ENCODE measurements around the gene RFFL.

RFFL gene

DNA sequence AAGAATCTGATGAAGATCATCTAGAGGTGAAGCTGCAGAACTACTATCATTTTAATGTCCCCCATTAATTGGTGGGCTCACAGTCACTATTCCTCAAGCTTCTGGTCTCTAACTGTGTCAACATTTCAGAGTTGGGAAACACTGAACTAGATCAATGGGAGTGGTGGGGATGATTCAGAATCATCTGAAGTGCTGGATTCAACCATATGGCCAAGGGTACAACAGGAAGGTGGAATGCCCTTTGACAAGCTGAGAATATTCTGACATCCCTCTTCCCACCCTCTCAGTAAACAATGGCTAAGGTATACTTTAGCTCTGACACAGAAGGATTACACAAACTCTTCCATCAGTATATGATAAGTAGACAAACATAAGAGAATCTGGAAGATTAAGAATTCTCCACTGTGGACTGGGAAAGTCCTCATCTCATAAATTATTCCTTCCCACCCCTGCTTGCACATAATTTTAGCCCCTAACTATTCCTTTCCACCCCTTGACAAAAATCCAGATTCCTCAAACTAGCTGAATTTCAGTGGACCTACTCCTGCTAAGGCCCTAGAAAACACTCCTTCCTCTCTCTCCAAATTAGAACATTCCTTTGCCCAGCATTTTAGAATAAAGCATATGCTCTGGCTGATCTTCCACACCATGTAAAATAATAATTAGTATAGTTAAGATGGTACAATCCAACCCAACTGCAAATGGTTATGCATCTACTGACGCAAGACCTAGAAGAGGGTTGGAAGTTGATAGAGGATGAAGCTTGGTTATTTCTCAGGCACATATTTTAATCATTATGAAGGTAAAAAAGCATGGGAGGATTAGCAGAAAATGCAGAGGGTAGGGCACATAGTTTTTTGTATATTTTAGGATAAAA lies 16.3 kb upstream of the RFFL start:
- no peak for DNase-seq

DNA sequence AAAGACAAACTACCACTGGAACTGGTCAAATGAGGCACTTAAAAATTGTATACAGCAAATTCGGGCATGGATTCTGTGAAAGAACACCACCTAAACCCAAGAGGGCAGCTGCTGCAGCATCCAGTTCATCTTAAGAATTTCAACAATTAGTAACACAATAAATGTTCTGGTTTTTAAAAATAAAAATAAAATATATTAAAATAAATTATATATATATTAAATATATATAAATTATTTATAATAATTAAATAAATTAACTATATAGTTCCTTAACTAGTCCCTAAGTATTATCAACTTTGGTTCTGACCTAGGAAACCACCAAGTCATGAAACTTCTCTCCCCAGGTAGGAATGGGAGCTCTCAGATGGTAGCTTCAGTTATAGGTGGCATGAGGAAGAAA lies 13.4 kb upstream of the RFFL start:
- no peak for DNase-seq

DNA sequence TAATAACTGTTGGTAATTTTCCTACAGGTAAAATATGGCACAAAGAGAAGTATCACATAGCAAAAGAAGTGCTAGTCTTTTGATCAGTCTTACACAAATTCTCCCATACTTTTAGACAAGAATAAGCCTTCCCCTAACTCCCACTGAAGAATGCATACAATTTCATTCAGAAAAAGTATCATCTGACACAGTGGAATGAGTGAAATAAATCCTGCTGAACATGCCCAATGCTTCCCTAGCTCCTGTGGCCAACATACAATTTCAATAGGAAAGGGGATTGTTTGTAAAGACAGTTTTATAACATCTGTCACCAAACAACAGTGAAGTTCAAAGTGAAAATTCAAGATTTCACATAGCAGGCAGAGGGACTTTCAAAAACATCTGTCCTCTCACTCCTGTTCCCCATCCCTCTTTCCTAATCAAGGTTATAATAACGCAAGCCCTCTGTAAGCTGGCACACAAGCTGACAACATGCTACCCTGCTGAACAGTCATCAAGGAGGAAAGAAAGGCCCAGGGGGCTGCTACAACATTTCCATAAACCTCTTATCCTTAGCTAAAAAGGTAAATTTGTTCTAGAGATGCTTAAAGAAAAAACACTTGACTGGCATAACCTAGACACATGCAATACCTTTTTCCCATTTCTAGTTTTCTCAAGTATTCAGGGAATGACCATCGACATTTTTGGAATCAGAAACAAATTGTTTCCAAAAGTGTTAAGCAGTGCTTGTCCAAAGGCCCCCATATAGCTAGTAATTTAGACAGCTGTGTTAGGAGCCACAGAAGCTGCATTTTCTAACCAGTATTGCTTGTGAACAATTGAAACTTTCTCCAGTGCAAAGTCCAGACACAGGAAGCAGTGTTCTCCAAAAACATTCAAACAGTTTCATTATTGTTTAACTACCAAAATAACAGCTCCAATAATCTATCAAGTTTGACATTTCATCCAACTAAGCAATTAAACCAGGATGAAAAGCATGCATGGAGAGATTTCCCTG lies 11.5 kb upstream of the RFFL start:
- DNase-seq, result no peak

DNA sequence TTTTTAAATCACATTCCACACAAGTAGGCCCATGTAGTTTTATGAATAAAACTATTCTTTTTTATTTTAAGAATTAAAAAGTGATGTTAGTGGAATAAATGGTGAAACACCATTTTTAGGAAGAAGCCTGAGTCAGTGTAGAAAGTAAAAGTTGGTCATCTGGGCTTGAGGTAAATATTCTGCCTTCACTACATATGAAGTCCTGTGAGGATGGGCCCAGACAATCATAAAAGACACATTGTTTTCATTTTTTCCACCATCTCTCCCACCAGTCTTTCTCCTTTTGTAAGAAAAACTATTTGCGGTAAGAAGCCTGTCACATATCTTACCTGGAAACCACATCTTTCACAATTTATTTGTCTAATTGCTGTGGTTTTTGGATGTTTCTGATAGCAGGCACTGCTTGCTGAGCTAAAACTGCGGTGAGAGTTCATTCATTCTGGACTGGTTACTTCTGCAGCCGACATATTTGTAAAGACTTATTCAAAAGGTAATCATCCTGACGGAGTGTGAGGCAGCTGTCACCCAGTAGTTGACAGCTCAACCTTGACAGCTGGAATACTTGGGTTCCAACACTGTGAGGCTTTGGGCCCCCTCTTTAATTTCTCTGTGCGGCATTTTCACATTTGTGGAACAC lies 10.6 kb upstream of the RFFL start:
- DNase-seq, result no peak

DNA sequence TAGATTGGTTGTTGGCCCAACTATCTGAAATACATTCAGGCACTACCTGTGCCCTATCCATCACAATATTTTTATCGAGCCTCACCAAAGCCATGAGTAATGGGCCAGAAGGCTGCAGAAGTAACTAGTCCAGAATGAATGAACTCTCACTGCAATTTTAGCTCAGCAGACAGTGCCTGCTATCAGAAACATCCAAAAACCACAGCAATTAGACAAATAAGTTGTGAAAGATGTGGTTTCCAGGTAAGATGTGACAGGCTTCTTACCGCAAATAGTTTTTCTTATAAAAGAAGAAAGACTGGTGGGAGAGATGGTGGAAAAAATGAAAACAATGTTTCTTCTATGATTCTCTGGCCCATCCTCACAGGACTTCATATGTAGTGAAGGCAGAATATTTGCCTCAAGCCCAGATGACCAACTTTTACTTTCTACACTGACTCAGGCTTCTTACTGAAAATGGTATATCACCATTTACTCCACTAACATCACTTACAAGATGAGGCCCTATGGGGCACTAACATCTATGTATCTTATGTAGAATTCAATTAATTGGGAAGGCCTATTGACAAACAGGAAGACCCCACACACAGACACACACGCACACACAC lies 9.8 kb upstream of the RFFL start:
- DNase-seq, result peak in 1 of 2 donors; percentile 20

DNA sequence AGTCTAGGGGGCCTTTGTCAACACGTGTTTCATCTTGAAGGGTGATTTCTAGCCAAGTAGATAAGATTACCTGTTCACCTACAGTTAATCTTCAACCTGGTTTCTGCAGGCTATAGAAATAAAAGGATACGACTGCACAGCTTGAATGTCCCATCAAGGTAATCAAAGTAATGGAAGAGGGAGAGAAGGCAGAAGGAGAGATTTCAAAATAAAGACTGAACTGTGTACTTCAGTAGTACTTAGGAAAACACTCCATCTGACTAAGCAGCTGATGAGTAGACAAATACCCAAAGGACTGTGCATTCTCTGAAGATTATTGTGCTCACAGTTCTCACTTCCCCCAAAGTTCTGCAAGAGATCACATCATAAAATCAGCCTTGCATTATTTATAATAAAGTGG lies 5.8 kb upstream of the RFFL start:
- DNase-seq, result no peak

DNA sequence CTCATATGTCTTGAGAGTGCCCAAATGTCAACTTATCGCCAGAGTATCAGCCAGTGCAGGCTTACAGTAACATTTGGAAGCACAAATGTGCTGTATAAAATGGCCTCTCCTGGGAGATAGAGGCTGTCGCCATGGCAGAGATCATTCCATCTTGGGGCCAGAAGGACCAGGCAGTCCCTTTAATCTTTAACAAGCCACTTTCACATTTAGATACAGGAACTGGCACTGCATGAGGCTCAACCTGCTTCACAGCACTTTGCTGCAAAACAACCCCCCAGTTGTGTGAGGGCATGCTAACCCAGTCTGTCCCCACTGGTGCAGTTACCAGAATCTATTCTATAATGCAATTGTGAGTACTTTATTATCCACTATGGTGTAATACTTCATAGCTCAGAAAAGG lies 4.7 kb upstream of the RFFL start:
- no peak for DNase-seq

DNA sequence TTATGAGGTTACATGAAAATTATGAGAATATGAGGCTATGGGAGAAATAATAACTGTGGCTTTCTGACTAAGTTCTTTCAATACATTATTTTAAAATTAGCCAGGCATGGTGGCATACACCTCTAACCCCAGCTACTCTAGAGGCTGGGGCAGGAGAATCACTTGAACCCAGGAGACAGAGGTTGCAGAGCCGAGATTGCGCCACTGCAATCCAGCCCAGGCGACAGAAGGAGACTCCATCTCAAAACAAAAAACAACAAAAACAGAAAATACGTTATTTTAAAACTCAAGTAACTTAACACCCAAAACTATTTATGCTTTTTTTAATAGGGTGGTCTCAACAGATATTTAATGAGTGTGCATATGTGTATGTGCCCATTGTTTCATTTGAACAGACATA lies 2.4 kb upstream of the RFFL start:
- no peak for DNase-seq

DNA sequence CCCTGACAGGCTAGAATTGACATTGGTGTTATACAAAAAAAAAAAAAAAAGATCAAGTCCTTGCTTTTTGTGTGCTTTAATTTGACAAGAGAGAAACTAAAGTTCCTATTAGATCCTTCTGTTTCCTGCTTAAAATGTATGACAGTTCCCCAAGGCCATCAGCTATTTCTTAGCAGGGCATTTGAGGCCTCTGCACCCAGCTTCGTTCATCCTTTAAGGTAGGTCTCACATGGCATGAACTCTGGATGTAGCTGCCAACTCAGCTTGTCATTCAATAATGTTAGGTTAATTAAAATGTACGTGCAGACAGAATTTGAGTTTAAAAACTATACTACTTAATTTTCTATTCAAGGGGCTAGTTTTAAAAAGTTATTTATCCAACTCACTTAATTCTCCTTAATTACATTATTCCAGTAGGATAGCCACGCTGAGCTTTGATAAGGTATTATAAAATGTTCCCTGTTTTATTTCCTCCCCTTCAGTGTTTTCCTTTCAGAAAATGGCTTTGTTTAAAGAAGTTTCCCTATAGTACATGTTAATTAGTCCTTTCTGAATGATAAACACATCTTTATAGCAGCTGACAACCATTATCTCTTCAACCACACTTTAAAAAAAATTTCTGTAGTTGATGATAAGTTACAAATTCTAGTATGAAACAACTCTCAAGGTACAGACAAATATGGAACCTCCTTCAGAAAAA lies 1.2 kb upstream of the RFFL start:
- DNase-seq, result no peak

DNA sequence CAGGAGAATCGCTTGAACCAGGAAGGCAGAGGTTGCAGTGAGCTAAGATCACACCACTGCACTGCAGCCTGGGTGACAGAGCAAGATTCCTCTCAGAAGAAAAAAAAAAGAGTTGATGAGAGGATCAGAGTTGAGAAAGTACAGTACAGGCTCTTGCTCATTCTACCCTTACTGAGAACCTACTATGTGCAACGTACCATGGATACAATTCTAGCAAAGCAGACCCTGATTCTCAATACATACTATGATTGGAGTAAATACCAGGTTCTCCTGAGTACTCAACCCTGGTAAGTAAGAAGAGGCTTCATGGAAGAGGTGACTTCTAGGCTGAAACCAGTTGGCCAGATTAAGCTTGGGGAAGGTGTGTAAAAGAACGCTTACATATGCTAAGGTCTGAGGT lies 1.2 kb downstream of the RFFL start:
- no peak for DNase-seq

DNA sequence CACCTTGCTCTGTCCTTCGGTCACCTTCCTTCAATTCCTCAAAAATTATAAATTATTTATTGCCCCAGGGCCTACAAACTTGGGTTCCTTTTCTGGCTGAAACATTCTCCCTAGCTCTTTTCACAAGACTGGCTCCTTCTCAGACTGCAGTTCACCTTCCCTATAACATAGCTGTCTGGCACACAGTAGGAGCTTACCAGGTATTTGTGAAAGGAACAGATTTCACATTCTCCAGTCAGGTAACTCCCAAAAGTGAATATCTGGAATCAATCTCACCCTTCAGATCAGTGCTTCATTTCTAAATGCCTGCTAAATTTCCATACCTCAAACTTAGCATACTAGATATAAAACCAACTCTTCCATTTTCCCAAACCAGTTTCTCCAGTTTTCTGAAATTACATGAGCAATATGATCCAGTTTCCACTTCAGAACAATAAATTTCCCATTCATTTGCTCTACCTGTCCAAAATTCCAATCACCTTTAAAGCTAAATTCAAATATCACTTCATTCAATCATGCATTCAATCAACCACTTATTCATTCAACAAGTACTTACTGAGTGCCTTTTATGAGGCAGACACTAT lies 6.1 kb downstream of the RFFL start:
- no peak for DNase-seq

DNA sequence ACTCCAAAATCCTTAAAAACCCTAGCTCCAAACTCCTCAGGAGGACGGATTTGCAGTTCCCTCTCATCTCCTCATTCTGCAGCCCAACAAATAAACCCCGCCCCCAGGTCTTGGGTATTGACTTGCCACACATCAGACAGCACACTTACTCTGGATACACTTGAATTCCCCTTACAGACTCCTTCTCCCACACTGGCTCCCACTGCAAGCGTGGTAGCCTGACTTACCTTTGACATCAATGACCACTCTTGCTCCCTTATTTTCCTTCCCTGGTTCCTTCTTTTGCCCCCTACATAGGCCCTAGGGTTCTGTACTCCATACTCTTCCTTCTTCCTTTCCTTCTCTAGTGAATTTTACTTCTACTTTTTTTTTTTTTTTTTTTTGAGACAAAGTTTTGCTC lies 7.5 kb downstream of the RFFL start:
- no peak for DNase-seq

DNA sequence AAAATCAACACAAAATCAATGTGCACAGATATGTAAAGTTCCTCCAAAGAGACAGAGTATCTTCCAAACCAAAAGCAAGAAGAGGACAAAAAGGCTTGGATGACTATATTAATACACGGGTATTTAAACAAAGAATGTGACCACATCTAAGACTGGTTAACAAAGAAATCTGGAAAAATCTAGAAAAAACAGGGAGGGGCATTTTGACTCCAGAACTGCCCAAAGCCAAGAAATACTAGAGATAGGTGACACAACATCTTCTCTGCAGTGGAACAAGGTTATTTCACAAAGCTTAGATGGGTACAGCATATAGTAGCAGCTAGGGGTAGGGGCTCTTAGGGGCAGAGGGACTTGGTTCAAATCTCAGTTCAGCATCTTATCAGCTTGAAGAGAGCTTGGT lies 10.3 kb downstream of the RFFL start:
- no peak for DNase-seq

DNA sequence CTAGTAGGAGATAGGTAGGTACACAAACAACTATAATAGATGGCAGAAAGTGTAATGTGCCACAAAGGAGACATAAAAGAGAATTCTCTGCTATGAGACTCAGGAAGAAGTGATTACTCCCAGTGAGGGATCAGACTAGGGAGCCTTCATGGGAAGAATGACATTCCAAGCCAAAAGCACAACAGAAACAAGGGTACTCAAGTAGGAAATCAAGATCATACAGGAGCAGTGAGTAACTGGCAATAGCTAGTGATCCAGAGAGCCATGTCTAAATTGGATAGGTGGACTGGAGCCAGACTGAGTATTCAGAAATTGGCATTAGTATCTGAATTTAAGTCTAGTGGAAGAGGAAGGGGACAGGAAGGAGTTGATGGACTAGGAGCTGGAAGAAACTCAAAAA lies 10.7 kb downstream of the RFFL start:
- no peak for DNase-seq

DNA sequence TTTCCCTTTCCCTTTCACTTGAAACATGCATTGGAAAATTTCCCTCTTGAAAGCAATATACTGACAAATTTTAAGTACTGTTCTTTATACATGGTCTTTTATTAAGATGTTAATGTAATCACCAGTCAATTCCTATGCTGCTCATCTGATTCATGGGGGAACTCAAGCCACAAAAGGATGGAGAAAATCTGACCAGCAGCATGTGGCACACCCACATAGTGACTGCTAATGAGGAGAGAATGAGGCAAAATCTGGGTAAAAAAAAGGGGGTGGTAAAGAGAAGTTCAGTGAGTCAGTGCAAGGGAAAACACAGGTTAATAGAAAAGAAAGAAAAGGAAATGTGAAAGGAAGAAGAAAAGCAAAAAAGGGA lies 11.3 kb downstream of the RFFL start:
- DNase-seq, result no peak

DNA sequence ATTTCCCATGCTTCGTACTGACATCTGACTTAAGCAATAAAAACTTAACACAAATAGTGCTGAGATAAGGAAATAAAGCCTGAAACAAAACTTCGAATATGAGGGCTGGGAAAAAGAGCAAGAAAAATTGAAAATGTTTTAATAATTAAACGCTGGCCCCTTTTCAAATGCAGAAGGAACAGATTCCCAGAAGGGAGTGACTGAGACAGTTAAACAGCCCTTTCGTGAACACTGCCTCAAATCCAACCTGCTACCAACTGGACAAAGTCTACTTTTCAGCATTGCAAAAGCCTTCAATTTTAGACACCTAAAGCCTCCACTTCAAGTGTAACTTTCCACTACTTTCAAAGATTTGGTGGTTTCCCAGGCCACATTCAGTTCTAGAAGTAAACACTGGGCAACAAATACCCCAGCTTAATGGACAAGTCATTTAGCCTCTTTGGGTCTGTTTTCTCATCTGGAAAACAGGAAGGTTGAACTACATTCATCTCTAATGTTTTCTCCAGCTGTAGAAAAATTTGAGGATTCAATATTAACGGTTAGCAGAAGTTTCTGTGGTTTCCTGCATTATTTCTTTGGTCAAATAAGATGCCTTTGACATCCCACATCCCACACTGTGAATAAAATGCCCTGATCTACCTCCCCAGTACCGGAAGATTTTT lies 11.8 kb downstream of the RFFL start:
- no peak for DNase-seq

DNA sequence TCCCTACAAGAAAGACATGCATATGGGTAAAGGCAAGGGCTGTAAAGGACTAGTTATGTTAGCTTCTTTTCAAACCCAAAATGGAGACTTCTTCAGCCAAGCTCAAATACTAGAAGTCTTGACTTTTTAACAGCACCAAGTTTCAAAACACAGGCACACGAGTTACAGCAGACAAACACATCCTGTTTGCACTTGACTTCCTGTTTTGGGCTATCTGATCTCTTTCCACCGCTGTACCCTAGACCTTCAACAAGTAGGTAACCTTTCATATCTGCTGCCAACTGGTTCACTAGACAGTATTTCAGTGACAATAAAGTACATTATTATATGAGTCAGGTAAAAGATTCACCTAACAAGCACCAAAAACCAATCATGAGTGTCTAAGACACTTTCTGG lies 12.3 kb downstream of the RFFL start:
- DNase-seq, result peak; percentile 37 to 43

DNA sequence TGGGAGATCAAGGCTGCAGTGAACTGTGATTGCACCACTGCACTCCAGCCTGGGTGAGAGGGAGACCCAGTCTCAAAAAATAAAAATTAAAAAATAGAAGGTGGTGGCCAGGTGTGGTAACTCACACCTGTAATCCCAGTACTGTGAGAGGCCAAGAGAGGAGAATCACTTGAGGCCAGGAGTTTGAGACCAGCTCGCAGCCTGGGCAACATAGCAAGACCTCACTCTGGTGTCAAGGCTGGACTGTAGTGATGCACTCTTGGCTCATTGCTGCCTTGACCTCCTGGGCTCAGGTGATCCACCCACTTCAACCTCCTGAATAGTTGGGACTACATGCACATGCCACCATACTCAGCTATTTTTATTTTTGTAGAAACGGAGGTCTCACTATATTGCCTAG lies 13.3 kb downstream of the RFFL start:
- no peak for DNase-seq

DNA sequence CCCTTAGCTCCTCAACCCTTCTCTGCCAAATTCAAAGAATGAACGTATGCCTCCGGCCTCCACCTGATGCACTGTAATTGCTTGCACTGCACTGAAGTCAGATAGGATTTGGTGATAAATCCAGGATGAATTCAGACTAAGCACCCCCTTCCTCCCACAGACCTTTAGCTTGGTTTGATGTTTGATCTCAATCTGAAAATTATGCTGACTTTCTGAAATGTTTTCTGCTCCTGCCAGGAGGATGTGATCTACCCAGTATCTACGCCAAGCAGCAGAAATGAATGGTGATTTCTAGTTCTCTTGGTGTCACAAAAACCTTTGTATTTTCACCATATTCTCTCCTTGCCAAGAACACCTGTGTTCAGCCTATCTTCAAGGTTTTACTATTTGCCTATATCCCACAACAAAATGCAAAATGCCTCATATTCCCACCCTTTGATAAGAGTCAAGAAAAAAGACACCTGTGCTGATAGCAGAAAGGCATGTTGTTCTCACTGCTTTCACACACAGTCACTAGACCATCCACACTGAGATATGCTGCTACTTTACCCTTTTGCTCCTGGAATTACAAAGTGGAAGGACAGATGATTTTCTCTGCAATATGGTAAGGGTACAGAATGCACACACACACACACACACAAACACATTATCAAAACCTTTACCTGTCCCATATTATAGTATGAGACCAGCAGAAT lies 14.7 kb downstream of the RFFL start:
- no peak for DNase-seq

DNA sequence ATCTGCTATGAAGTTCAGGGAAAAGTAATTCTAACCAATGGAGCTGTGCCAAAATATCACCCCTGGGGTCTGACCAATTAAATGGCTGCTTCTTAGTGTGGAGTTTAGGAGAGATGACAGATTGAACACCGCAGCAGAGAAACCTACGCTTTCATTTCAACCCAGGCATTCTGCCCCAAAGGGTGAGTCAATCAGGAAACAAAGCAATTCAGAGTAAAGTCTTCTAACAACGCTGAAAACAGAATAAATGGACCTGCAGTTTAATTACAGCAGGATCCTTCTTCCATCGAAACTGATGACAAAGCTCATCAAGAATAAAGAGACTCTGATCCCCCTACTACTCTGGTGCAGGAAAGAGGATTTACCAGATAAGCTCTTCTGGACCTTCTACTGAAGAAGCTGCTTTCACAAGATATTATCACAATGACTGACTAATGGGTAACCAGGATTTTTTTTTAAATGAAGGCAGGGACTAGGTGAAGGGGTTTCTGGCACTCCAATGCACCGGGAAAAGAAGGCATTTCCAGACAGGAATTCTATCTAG lies 16.7 kb downstream of the RFFL start:
- DNase-seq, result peak; percentile 52 to 66

DNA sequence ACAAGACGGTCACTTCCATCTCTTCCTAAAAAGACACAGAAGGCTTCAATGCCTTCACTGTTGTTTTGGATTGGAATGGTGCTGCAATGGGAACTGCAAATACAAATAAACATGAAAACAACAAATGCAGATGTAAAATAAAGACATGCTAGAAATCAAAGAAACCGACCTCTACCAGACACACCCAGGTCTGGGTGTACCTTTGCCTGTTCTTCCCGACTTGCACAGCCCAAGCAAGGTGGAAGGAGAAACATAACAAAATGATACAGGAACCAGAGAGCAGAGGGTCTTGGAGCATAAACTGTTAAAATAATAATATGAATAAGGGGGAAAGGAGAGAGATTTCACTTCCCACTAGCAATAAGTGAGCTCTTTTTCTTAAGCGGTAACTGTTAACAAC lies 17.3 kb downstream of the RFFL start:
- DNase-seq, result no peak

All from activated CD4-positive, alpha-beta T cell treated with anti-CD3 and anti-CD28 coated beads for 4 hours (primary cell).